Left kidney (tissue), 2 donors: Measurements from ENCODE around the gene ELANE. TPM values are rescaled to one million over a fixed set of nuclear protein-coding genes. Genes with fewer than 3 reads are reported as not detected.
"Not testable (repeated sequence)": the region's sequence is repeated elsewhere in the genome, so short reads cannot be mapped to it uniquely, and the experiment has no call there.

Experiments
- DNase-seq: peaks from one replicate; pipeline ENCODE4 v3.0.0-alpha.2; 2013
- polyA plus RNA-seq: library from polyadenylated mRNA; unstranded; fragments of 120-200 nt; gene quantifications from one replicate; pipeline ENCODE4 v1.2.1, GENCODE V29; 2013; ENCODE audit not compliant: insufficient read length

Gene ELANE
- polyA plus RNA-seq, 1 donor = 0.20 TPM

DNA sequence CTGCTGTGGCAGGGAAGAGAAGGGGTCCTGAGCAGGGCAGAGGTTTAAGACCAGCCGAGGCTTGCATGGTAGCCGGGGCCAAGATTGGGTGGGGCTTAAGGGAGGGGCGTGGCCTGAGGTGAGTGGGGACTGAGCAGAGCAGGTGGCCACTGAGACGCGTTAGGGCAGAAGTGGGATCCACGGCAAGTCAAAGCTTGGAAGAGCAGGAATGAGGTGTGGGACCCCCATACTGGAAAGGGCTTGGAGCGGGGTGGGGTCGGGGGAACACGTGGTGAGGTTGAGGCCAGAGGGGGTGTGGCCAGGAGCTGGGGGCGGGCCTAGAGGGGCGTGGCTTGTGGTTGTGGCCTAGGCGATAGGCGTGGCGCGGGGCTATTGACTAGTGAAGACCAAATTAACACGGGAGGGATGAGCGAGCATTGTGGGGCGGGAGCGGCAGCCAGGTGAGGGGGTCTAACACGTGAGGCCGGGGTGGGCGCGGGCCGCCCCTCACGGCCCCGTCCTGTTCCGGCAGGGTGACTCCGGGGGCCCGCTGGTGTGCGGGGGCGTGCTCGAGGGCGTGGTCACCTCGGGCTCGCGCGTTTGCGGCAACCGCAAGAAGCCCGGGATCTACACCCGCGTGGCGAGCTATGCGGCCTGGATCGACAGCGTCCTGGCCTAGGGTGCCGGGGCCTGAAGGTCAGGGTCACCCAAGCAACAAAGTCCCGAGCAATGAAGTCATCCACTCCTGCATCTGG, 10.6 kb downstream of the ELANE start:
- no peak for DNase-seq

- DNase-seq = no peak
Measured at GRCh38 chr19:863315-863620, 11.2 kb downstream of the ELANE start.

- no peak for DNase-seq
Measured at GRCh38 chr19:866769-867300, 14.7 kb downstream of the ELANE start.

- no peak for DNase-seq
Measured at GRCh38 chr19:867301-867793, 15.2 kb downstream of the ELANE start.

GRCh38 chr19:867855-868457, 15.9 kb downstream of the ELANE start:
- DNase-seq = no peak

DNA sequence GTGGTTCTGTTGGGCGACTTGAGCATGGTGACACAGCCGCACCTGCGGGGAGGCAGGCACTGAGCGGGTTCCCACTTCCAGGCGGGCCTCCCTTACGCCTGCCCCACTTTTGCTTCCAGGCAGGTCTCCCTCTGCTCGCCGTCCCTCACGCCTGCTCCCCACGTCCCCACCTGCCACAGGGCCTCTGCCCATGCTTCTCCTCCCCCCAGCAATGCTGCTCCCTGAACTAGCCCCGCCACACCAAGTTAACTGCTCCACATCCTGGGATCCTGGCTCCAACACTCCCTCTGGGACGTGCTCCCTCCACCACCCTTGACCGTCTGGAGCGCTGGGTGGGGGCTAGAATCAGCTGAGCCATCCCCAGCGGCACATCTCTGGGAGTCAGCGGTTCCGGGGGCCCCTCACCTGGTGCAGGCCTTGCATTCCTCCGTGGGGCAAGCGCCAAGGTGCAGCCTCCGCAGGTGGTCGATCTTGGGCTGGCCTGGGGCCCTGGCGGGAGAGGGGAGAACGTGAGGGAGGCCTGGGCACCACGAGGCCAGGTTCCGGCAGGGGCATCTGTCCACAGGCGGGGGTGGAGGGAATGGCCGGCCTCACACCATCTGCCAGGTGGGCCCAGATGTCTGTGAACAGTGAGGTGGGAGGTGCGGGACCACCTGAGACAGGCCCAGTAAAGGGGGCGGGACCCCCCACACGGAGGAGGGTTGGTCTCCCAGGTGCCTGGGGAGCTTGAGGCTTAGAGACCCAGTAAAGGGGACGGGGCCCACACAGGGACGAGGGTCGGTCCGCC, 16.5 kb downstream of the ELANE start:
- no peak for DNase-seq

- no peak for DNase-seq
Measured at GRCh38 chr19:869245-870177, 17.4 kb downstream of the ELANE start.

DNA sequence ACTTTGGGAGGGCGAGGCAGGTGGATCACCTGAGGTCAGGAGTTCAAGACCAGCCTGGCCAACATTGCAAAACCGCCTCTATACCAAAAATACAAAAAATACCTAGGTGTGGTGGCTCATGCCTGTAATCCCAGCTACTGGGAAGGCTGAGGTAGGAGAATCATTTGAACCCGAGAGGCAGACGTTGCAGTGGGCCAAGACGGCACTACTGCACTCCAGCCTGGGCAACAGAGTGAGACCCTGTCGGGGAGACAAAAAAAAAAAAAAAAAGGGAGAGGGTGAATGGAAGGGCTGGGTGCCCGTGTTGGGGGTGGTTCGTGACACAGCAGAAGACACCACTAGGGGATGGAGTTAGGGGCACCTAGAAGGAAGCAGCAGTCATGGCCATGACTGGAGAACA, 18.2 kb downstream of the ELANE start:
- DNase-seq = no peak

- no peak for DNase-seq
Measured at GRCh38 chr19:870963-871401, 18.9 kb downstream of the ELANE start.

GRCh38 chr19:871446-872265, 19.6 kb downstream of the ELANE start:
- no peak for DNase-seq

DNA sequence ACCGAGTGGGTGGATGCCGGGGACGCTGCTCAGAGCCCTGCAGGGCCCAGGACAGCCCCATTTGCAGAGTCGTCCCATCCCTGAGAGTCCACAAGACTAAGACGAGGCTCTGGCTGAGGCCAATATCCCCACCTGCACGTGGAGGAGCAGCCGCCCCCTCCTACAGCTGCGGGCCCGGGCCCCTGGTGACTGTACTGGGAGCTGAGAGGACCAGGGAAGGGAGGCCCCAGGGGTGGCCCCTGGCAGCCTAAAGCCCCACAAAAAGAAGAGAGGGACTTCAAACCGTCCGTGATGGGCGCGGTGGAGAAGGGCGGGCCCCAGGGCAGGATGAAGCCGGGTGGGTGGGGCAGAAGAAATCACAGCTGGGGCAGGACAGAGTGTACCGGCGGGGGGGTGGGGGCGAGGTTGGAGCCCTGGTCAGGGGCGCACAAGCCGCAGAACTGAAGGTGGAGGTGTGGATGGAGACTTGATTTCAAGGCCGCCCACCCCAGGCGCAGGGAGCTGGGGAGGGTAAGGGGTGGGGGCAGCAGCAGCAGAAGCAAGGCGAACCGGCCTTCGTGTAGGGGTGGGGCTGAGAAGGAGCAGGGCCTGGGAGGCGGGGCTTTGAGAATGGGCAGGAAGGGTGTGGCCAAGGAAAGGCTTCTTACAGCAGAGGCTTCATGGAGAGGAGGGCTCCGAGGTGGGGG, 20.3 kb downstream of the ELANE start:
- DNase-seq = no peak

DNA sequence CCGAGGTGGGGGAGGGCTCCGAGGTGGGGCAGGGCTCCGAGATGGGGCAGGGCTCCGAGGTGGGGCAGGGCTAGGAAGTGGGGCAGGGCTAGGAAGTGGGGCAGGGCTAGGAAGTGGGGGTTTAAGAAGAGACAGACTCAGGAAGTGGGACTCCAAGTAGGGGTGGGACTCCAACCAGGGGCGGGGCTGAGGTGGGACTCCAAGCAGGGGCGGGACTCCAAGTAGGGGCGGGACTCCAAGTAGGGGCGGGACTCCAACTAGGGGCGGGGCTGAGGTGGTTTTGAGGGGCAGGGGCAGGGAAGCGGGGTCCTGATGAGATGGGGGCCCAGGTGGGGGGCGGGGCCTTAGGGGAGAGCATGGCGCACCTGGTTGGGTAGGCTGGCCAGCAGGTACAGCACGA, 21.0 kb downstream of the ELANE start:
- no peak for DNase-seq

GRCh38 chr19:873561-874041, 21.5 kb downstream of the ELANE start:
- no peak for DNase-seq

GRCh38 chr19:875265-875879, 23.3 kb downstream of the ELANE start:
- no peak for DNase-seq

DNA sequence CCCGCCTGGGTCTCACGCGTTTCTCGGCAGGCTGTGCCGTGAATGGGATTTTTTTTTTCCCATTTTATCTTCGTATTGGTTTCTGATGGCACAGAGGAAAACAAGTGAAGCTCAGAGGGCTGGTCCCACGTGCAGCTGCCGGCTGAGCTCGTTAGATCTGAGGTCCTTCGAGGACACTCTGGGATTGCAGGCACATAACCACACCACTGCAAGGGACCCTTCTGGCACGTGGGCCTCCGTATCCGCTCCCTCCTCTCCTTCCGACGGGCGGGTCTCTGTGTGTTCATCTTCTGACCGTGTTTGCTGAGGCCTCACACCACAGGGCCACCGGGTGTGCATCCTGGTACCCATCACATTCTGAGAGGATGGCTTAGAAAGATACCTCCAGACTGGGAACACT, 24.0 kb downstream of the ELANE start:
- DNase-seq = no peak

- no peak for DNase-seq
Measured at GRCh38 chr19:876780-877314, 24.7 kb downstream of the ELANE start.

- not testable (repeated sequence) for DNase-seq
Measured at GRCh38 chr19:877992-878660, 26.0 kb downstream of the ELANE start.

GRCh38 chr19:878751-879561, 26.9 kb downstream of the ELANE start:
- not testable (repeated sequence) for DNase-seq
